KMS-11 (cell line): ENCODE results near the gene ZNRF1.

ENCODE experiments used
- H2AFZ ChIP-seq: fragments of 200-600 bp; sonication (generic); 2 replicates; pipeline ENCODE4 v1.6.1; 2016; ENCODE audit warnings: antibody characterized with exemption, mixed run types, low read depth
- H3K27ac ChIP-seq: fragments of 200-600 bp; sonication (generic); 2 replicates; pipeline ENCODE4 v1.6.1; 2016; ENCODE audit warnings: mild to moderate bottlenecking, mixed run types
- H3K27me3 ChIP-seq: fragments of 200-600 bp; sonication (generic); 2 replicates; pipeline ENCODE4 v1.6.1; 2017; ENCODE audit warnings: mild to moderate bottlenecking, low read depth, mixed run types, moderate library complexity; ENCODE audit not compliant: insufficient read depth
- H3K36me3 ChIP-seq: fragments of 200-600 bp; sonication (generic); 2 replicates; pipeline ENCODE4 v1.6.1; 2017; ENCODE audit warnings: mild to moderate bottlenecking, mixed run types; ENCODE audit not compliant: insufficient read depth
- H3K4me1 ChIP-seq: fragments of 200-600 bp; sonication (generic); 2 replicates; pipeline ENCODE4 v1.6.1; 2016; ENCODE audit warnings: mild to moderate bottlenecking, low read depth, mixed run types; ENCODE audit not compliant: poor library complexity, severe bottlenecking
- H3K4me2 ChIP-seq: fragments of 200-600 bp; sonication (generic); 2 replicates; pipeline ENCODE4 v1.7.0; 2016; ENCODE audit warnings: mild to moderate bottlenecking, mixed run types
- H3K4me3 ChIP-seq: fragments of 200-600 bp; sonication (generic); IDR thresholded peaks from 2 replicates; pipeline ENCODE4 v1.6.1; 2017; ENCODE audit warnings: low read depth, low read length, mixed read lengths; ENCODE audit not compliant: insufficient read depth
- H3K79me2 ChIP-seq: fragments of 200-600 bp; sonication (generic); 2 replicates; pipeline ENCODE4 v1.6.1; 2016; ENCODE audit warnings: low read depth, mixed run types; ENCODE audit not compliant: insufficient read depth
- H3K9ac ChIP-seq: fragments of 200-600 bp; sonication (generic); 2 replicates; pipeline ENCODE4 v1.6.1; 2016; ENCODE audit warnings: mild to moderate bottlenecking, mixed run types
- H4K20me1 ChIP-seq: fragments of 200-600 bp; sonication (generic); 2 replicates; pipeline ENCODE4 v1.6.1; 2016; ENCODE audit warnings: mild to moderate bottlenecking, mixed run types; ENCODE audit not compliant: insufficient read depth
- CTCF ChIP-seq: fragments of 200-600 bp; sonication (generic); conservative IDR thresholded peaks from 2 replicates; pipeline ENCODE4 v1.6.1; 2017; ENCODE audit warnings: low read depth, mild to moderate bottlenecking, antibody characterized with exemption, low read length, moderate library complexity, mixed read lengths

ZNRF1 gene

GRCh38 chr16:75109732-75110243 lies 111.0 kb downstream of the ZNRF1 start:
- no peaks in the 10 kb centered on the region for H4K20me1 ChIP-seq
- no peak overlapping the region for H3K27ac ChIP-seq
- H2AFZ ChIP-seq = no peak overlapping the region
- TF ChIP-seq CTCF = no peak
- H3K4me1 ChIP-seq = no peaks in the 10 kb centered on the region
- no peaks in the 10 kb centered on the region for H3K27me3 ChIP-seq
- no peaks in the 10 kb centered on the region for H3K79me2 ChIP-seq
- no peak overlapping the region for H3K9ac ChIP-seq
- no peaks in the 10 kb centered on the region for H3K36me3 ChIP-seq
- H3K4me3 ChIP-seq = no peak overlapping the region
- no peak overlapping the region for H3K4me2 ChIP-seq

- no peak overlapping the region for H3K9ac ChIP-seq
Measured at GRCh38 chr16:75110637-75111513, 112.1 kb downstream of the ZNRF1 start.

GRCh38 chr16:75111514-75111940 lies 112.7 kb downstream of the ZNRF1 start:
- H3K4me1 ChIP-seq = no peaks in the 10 kb centered on the region
- H3K27ac ChIP-seq = no peak overlapping the region
- H3K79me2 ChIP-seq = no peaks in the 10 kb centered on the region
- no peak overlapping the region; the same call in 1 of the 2 replicates for H3K4me2 ChIP-seq
- H3K4me3 ChIP-seq = no peak overlapping the region
- H2AFZ ChIP-seq = peak overlapping the region; percentile 2; the same call in 1 of the 2 replicates
- H3K27me3 ChIP-seq = no peaks in the 10 kb centered on the region
- no peaks in the 10 kb centered on the region for H3K36me3 ChIP-seq
- H3K9ac ChIP-seq = no peak overlapping the region
- H4K20me1 ChIP-seq = no peaks in the 10 kb centered on the region
- peak; percentile 37; the same call in 1 of the 2 replicates for TF ChIP-seq CTCF

More at GRCh38 chr16:75110637-75111513, 112.1 kb downstream of the ZNRF1 start:
- H2AFZ ChIP-seq = peak overlapping the region; percentile 2; the same call in 1 of the 2 replicates
- no peaks in the 10 kb centered on the region for H4K20me1 ChIP-seq
- no peaks in the 10 kb centered on the region for H3K79me2 ChIP-seq
- no peaks in the 10 kb centered on the region for H3K36me3 ChIP-seq
- TF ChIP-seq CTCF = peak; percentile 85
- H3K27me3 ChIP-seq = no peaks in the 10 kb centered on the region
- no peaks in the 10 kb centered on the region for H3K4me1 ChIP-seq
- H3K27ac ChIP-seq = no peak overlapping the region
- H3K4me2 ChIP-seq = no peak overlapping the region; the same call in 1 of the 2 replicates
- no peak overlapping the region for H3K4me3 ChIP-seq

GRCh38 chr16:75111961-75112733 lies 113.3 kb downstream of the ZNRF1 start:
- H3K9ac ChIP-seq = no peak overlapping the region
- TF ChIP-seq CTCF = no peak
- H2AFZ ChIP-seq = no peak overlapping the region; the same call in 1 of the 2 replicates
- no peaks in the 10 kb centered on the region for H3K27me3 ChIP-seq
- H4K20me1 ChIP-seq = no peaks in the 10 kb centered on the region
- H3K79me2 ChIP-seq = no peaks in the 10 kb centered on the region
- H3K36me3 ChIP-seq = no peaks in the 10 kb centered on the region
- no peak overlapping the region for H3K4me3 ChIP-seq
- no peak overlapping the region for H3K27ac ChIP-seq
- H3K4me1 ChIP-seq = no peaks in the 10 kb centered on the region
- no peak overlapping the region for H3K4me2 ChIP-seq
